Measurements from ENCODE around the gene ATP5PB. TPM values are rescaled to one million over a fixed set of nuclear protein-coding genes. Genes with fewer than 3 reads are reported as not detected.

The ATP5PB gene
- polyA plus RNA-seq, 4 donors: 240 to 438 (median 366) TPM

DNA sequence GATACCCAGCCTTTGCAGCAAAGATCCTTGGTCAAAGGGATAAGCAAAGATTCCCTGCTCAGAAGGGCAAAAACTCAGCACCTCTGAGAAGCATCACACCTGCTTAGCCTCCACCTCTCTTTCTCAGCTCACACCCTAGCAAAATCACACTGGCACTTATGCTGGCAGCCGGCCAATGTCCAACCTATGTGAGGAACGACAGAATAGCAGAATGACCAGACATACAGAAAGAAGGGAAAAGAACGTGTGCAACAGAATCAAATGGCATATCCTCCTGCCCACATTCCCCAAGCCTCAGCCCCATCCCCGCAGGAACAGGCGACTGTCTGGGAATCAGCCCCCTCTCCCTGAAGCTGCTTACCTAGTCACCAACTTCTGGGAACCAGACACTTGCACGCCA lies 54.8 kb downstream of the ATP5PB start:
- DNase-seq (ENCODE audit: low read depth in 4 of 4, low spot score in 3 of 4): no peak

DNA sequence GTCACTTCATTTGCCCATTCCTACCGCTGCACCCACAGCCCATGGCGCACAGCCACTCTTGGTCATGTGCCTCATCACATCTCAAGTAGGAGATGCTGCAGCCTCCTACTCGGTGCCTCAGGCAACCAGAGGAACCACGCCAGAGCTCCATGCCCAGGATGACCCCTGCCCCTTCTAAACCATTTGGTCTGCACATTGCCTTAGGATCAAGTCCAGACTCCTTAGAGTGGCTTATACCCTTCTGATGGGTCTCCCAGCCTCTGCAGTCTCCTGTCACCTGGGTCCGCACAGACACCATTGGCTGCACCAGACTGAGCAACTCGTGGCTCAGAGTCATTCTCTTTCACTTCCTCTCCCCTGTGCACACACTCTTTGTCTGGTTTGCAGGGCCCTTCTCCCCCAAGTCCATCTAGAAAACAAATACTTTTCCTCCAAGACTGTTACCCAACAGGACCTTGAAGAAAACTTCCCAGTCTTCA lies 56.4 kb downstream of the ATP5PB start:
- DNase-seq (ENCODE audit: low read depth in 4 of 4, low spot score in 3 of 4): no peak

DNA sequence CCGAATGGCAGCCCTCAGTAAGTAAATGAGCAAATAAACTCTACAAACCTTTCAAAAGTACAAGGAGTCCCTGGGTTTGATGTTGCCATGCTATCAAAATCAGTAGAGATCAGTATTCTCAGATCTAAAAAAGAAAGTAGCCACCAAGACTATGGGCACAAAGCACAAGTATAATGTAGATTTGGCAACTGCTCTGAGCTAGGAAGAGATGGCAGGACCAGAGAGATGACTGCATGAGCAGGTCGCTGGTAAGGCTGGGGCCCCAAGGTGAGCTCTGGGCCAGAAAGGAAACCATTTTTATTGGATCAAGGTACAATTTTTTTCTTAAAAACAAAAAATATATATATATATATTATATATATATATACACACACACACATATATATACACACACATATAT lies 57.3 kb downstream of the ATP5PB start:
- no peak for DNase-seq (ENCODE audit: low read depth in 4 of 4, low spot score in 3 of 4)

DNA sequence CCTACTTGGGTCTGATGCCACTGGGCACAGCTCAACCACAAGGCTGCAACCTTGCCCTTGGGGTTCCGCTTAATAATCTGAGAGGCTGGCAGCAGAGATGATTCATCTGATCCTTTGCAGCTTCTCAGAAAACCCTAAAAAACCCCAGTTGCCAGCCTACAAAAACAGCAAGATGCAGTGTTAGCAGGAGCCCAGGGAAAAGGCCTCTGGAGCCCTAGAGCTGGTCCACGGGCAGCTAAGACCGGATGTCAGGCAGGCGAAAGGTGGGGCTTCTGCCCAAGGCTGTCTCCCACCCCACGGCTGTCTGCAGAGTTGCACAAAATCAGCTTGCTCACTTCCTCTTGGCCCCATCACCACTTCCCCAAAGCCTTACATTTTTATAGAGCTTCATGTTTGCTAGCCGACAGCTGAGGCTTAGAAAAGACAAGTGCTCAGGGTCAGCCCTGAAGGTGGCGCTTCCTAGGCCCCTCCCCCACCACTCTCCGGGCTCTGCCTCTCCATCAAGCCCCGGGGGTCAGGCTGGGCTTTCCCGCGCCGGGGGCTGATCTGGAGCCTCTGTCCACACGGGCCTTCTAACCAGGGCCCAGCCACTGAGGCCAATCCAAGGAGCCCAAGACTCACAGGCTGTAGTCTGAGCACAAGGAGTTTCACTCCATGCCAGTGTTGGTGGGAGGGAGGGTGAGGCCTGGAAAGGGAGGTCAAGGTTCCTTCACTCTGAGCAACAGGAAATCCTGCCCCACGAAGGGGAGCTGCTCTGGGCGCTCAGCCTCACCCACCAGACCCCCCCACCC lies 58.3 kb downstream of the ATP5PB start:
- peak in 2 of 4 donors; percentile 44 to 60 for DNase-seq (ENCODE audit: low read depth in 4 of 4, low spot score in 3 of 4)

DNA sequence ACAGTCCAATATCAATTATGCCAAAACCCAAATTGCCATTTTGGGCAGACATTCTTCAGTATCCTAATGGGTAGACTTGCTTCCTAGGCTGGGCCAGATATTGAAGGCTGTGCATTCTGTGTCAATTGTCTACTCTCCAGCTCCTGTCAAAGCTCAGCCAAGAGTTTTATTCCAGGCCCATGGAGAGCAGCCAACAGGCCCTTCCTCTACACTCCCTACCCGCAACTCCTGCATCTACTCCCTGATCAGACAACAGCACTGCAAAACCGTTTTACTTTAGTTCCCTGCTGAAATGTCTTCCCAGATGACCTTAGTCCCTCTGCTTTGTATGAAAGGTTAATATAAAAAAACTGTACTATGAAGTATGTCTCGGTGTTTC lies 60.7 kb downstream of the ATP5PB start:
- no peak for DNase-seq (ENCODE audit: low read depth in 4 of 4, low spot score in 3 of 4)

DNA sequence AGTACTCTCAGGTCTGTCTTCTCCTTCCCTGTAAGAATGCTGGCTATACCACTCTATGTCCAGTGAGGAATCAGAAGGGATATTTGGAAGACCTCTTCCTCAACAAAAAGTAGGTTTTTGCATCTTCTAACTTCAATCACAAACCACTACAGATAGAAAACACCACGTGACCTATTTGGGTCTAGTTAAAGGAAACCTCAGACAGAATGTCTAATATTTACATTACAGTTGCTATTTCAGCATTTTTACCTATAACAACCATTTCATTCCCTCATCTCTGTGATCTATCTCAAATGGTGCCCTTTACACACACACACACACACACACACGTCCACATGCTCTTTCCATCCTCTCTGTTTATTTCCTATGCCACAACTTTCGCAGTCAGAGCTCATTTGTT lies 62.1 kb downstream of the ATP5PB start:
- no peak for DNase-seq (ENCODE audit: low read depth in 4 of 4, low spot score in 3 of 4)

Other genes starting within 250 kb of the ATP5PB start
- 10 to 100 TPM in 3 of 4 donors, 1 to 10 TPM in 1; 4.0 to 20.0 (median 16.9) TPM for gene DENND2D, start 248.8 kb upstream of the ATP5PB start, polyA plus RNA-seq (ENCODE audit: insufficient read length in 4 of 4)
- under 1 TPM in 2 of 4 donors, not detected in 2; 0.11 to 0.31 TPM for gene CHI3L2, start 221.8 kb upstream of the ATP5PB start, polyA plus RNA-seq (ENCODE audit: insufficient read length in 4 of 4)
- not detected for gene CHIA, start 158.6 kb upstream of the ATP5PB start, polyA plus RNA-seq (ENCODE audit: insufficient read length in 4 of 4)
- gene OVGP1, start 21.7 kb upstream of the ATP5PB start, polyA plus RNA-seq (ENCODE audit: insufficient read length in 4 of 4): 1 to 10 TPM; 2.1 to 6.8 (median 4.3) TPM
- gene WDR77, start 208 bp upstream of the ATP5PB start, polyA plus RNA-seq (ENCODE audit: insufficient read length in 4 of 4): 10 to 100 TPM; 27.6 to 42.8 (median 39.8) TPM
- gene C1orf162, start 24.5 kb downstream of the ATP5PB start, polyA plus RNA-seq (ENCODE audit: insufficient read length in 4 of 4): 1 to 10 TPM; 3.9 to 5.2 (median 4.1) TPM
- gene ADORA3, start 54.2 kb downstream of the ATP5PB start, polyA plus RNA-seq (ENCODE audit: insufficient read length in 4 of 4): 1 to 10 TPM in 1 of 4 donors, under 1 TPM in 3; 0.49 to 1.1 (median 0.74) TPM
- 1 to 10 TPM in 2 of 4 donors, under 1 TPM in 2; 0.91 to 2.1 (median 1.1) TPM for gene TMIGD3, start 54.2 kb downstream of the ATP5PB start, polyA plus RNA-seq (ENCODE audit: insufficient read length in 4 of 4)
- 10 to 100 TPM; 67.6 to 89.2 (median 84.5) TPM for gene RAP1A, start 170.3 kb downstream of the ATP5PB start, polyA plus RNA-seq (ENCODE audit: insufficient read length in 4 of 4)

All from left renal pelvis (tissue), 4 donors.